GM19395 (cell line): ENCODE results near the gene ZNF205.
"Not testable (repeated sequence)": the region's sequence is repeated elsewhere in the genome, so short reads cannot be mapped to it uniquely, and the experiment has no call there.

ENCODE experiments used
- ATAC-seq: cut with Tn5 transposase; IDR thresholded peaks from one replicate; pipeline ENCODE4 v1.9.1; 2021; ENCODE audit warnings: mild to moderate bottlenecking, moderate library complexity; ENCODE audit not compliant: unreplicated experiment

The ZNF205 gene

DNA sequence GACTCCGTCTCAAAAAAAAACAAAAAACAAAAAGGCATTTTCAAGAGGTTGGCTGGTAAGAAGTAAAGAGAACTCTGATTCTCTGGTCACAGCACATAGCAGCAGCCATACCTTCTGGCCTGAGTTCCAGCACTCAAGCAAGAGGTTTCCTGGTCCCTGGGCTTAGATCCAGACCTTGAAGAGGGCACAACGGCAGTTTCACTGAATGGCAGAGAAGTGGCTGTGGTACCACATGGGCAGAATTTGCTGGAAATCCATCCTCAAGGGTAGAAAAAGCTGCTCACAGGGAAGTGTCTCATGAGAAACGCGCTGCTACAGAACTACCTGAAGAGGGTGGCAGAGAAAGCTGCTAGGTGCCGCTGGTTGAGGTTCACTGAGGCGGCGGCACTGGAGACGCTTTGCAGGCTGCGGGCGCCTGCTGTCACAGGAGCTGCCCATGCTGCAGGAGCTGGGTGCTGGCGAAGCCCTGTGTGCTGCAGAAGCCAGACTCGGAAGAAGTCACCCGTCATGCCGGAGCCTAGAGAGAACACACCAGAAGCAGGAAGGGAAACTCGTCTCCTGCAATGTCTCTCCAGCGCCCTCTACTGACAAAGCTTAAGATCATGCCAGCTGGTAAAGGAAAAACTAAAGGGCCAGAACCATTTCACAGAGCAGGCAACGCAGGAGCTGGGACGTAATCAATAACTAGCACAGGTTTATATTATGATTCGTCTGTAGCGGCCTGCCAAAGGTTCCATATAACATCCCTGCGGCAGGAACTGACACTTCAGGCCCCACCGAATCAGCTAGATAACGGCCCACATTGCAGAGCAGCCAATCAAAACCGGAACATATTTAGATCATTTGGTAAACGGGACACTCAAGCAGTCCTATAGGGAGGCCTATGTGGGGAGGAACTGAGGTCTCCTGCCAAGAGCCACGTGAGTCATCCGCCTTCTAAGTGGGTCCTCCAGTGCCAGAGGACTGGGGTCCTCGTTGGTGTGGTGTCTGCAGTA is 17.0 kb downstream of the ZNF205 start:
- peak; percentile 51 for ATAC-seq

DNA sequence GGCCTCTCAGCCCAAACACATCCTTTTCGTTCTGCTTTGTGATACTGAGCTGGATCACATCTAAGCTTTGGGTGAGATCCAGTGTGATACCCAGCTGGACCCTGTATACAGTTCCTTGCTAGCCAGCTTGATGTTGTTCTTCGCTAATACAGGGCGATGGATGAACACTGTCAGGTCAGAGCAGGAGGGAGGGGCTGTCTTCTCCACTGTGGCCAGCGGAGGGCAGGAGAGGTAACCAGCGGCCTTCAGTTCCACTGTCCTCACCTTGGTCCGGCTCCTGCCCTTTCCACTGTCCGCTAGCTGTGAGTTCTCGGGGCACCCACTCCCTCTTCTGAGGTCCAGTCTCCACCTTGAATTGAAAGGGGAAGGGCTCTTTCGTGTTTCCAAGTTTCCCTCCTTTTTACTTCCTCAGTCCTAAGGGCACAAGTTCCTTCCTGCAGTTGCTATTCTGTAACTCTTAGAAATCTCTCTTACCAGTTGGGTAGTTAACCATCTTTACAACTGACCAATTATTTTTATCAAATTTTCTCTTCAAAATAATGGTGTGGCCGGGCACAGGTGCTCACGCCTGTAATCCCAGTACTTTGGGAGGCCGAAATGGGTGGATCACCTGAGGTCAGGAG is 19.5 kb downstream of the ZNF205 start:
- ATAC-seq, result no peak

DNA sequence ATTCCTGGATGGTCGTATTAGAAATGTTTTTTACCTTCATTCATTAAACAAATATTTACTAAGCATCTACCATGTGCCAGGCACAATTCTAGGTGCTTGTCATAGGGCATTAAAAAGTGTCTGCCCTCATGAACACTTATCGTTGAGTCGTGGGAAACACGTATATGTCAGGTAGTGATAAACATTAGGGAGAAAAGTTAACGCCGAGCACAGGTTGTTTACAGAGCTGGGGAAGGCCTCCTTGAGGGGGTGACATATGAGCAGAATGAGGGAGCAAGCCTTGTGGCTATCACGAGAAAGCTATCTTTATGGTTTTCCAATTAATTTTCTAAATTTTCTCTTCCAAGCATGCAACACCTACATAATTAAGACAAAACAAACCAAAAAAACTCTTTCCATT is 21.5 kb downstream of the ZNF205 start:
- no peak for ATAC-seq

DNA sequence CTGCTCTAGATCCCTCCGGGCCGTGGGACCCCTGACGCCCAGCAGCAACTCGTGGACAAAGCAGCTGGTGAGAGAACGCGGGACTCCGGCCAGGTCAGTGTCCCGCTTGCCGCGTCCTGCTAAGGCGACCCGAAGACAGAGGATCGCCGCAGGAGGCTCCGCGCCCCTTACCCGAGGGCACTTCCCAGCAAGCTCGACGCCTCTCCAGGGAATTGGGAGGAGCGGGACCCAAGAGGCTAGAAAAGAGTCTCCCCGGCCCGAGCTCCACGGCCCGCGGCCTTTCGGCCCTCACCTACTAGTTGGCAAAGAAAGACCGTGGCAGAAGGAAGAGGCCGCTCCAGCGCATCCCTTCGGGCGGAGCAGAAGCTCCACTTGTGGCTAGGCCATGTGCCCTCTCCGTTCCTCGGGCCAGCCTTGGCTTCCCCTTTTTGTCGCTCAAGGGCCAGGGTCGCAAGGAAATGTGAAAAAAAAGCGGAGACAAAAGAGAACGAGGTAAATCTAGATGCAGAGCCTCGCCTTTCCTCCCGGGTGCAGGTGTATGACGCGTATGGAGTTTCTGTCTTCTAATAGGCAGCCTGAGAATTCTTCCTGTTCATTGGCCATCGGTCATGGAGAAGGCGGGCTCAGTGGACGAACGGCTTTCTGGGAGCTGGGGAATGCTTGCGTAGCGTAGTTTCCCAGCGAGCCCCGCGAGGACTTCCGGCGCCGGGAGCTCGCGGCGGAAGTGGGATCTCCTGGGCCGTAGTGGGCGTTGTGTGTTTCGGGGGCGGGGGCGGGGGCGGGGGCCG is 22.1 kb downstream of the ZNF205 start, which contains the start of gene ZNF213:
Gene ZNF213 (plus strand): TSS at position 692 of the 788 bp plus-strand sequence. CDS start 2,252 bp downstream, outside the sequence.
- ATAC-seq, result peak; percentile 91

DNA sequence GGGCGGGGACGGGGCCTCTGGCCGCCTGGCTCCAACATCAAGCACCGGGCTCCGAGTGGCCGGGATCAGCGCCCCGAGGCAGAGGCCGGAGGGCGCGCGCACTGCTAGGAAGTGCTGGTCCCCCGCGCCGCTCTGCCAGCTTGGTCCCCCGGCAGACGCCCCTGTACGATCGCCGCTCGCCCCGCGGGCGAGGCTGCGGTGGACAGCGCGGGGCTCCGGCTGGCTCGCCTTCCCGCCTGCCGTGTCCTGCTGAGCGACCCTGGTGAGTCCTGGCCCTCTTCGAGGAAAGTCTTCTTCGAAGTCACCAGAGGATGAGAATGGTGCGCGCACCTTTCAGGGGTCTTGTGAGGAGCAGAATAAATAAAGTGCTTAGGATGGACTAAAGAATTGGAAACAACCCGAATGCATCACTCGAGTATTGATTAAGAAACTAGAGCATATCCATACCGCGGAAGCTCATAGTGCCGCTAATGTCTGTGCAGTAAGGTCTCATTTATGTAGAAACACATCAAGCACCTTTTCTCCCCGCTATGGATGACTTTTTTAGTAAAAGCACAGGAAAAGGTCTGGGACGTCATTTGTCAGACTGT is 22.8 kb downstream of the ZNF205 start:
- peak; percentile 44 for ATAC-seq

DNA sequence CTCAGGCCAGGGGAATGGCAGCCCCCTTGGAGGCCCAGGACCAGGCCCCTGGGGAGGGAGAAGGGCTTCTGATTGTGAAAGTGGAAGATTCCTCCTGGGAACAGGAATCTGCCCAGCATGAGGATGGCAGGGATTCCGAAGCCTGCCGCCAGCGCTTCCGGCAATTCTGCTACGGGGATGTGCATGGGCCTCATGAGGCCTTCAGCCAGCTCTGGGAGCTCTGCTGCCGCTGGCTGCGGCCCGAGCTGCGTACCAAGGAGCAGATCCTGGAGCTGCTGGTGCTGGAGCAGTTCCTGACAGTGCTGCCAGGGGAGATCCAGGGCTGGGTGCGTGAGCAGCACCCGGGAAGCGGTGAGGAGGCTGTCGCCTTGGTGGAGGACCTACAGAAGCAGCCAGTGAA is 24.9 kb downstream of the ZNF205 start:
- ATAC-seq, result no peak

DNA sequence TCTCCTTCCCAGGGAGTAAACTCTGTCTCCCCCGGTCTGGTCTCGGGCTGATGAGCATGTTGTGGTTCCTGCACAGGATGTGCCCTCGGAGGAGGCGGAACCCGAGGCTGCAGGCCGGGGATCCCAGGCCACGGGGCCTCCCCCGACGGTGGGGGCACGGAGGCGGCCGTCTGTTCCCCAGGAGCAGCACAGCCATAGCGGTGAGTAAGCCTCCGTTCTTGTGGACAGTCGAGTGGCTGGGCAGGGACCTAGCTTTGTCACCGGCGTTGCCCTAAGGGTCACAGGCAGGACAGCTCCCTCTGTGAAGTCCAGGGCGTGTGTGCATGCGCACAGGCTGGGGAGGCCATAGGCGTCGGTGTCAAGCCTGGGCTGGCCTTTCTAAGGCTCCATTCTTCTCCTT is 26.0 kb downstream of the ZNF205 start:
- no peak for ATAC-seq

DNA sequence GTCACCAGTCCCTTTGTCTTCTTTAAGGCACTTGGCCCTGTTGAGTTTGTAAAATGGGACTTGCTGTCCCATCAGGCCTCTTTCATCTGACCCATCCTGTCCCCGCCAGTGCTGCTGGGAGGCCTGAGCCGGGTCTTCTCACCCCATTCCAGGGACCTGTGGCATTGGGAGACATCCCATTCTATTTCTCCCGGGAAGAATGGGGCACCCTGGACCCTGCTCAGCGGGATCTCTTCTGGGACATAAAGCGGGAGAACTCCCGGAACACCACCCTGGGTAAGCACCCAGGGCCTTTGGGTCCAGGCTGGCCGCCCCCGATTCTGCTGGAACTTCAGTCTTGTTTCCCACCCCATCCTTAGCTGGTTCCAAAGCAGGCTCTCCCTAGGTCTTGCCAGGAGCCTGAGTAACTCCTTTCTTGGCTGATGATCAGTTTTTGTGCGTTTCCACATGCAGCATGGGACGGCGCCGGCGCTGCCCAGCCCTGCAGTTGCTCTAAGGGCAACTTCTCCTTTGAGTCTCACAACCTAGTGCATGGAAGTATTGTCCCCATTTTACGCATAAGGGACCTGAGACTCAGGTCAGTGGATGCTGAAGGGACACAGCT is 26.5 kb downstream of the ZNF205 start:
- no peak for ATAC-seq

DNA sequence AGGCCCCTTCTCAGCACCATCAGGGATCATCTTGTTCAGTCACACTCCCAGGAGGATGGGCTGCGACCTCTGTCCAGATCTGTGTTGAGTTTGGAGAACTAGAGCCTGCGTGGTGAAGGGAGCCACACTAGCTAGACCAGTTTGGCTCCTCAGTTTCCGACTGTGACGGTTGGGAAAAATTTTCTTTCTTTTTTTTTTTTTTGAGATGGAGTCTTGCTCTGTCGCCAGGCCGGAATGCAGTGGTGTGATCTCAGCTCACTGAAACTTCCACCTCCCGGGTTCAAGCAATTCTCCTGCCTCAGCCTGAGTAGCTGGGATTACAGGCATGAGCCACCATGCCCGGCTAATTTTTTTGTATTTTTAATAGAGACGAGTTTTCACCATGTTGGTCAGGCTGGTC is 27.2 kb downstream of the ZNF205 start:
- not testable (repeated sequence) for ATAC-seq

DNA sequence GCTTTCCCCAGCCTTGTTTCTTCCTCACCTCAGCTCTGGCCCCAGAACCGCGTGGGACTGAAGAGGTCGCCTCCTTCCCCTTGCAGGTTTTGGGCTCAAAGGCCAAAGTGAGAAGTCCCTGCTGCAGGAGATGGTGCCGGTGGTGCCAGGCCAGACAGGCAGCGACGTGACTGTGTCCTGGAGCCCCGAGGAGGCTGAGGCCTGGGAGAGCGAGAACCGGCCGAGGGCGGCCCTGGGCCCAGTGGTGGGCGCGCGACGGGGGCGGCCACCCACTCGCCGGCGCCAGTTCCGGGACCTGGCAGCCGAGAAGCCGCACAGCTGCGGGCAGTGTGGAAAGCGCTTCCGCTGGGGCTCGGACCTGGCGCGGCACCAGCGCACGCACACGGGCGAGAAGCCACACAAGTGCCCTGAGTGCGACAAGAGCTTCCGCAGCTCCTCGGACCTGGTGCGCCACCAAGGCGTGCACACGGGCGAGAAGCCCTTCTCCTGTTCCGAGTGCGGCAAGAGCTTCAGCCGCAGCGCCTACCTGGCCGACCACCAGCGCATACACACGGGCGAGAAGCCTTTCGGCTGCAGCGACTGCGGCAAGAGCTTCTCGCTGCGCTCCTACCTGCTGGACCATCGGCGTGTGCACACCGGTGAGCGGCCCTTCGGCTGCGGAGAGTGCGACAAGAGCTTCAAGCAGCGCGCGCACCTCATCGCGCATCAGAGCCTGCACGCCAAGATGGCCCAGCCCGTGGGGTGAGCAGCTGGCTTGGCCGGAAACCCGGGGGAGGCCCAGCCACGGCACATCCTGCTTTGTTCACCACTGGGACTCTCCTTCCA is 28.4 kb downstream of the ZNF205 start:
- ATAC-seq, result no peak

DNA sequence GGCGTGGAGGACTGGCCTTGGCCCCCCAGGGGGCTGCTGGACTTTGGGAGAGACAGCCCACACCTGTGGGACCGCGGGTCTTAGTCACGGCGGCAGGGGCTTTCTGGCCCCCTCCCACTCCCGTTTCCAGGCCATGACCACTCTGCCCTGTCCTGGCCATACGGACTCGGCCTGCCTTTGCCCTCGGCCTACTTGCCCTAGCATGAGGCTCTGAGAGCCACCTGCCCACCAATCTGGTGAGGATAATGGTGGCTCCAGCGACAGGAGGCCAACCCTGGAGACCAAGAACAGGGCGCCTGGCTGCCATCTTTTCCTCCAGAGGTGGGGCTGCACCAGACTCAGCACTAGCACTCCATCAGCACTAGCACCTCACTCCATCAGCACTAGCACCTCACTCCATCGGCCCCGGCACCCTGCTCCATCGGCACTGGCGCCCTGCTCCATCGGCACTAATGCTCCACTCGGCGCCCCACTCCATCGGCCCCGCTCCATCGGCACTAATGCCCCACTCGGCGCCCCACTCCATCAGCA is 29.5 kb downstream of the ZNF205 start:
- ATAC-seq, result no peak

DNA sequence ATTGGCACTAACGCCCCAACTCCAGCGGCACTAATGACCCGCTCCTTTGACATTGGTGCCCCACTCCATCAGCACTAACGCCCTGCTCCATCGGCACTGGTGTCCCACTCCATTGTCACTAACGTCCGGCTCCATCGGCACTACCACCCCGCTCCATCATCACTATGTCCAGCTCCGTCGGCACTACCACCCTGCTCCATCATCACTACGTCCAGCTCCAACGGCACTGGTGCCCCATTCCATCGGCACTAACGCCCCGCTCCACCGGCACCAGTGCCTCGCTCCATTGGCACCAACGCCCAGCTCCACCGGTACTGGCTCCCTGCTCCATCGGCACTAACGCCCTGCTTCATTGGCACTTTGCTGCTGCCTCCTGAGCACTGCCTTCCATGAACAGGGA is 29.9 kb downstream of the ZNF205 start:
- ATAC-seq, result no peak

DNA sequence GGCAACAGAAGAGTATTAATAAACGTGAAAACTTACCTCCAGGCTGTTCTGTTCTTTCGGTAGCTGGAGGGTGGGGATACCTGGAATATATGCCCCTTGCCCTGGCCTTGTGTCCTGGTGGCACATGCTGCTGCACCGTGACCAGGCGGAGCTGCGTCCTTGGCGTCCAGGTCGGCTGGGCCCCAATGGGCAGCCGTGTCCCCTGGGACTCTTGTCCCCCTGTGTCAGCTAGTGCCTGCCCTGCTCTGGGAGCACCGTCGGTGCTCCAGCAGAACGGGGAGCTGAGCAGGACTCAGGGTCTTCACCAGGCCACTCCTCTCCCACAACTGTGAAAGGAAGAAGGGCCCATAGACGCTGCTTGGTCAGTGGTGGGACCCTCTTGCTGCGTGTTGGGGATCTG is 30.4 kb downstream of the ZNF205 start:
- ATAC-seq, result no peak

DNA sequence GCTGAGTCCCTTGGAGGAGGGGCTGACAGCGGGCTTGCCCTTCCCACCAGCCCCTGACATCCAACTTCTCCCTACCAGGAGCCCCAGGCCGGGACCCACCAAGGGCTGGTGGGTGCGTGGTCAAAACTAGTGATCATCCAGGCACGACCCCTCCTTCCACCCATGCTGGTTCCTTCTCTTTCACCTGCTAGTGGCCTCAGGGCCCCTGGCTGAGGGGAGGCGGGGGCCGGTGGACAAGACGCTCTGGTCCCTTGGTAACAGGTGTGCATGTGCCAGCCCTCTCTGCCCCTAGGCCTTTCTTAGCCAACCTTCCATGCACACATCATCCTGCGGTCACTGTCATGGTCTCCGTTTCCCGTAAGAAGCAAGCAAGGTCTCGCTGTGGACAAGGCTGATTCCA is 30.8 kb downstream of the ZNF205 start:
- no peak for ATAC-seq

DNA sequence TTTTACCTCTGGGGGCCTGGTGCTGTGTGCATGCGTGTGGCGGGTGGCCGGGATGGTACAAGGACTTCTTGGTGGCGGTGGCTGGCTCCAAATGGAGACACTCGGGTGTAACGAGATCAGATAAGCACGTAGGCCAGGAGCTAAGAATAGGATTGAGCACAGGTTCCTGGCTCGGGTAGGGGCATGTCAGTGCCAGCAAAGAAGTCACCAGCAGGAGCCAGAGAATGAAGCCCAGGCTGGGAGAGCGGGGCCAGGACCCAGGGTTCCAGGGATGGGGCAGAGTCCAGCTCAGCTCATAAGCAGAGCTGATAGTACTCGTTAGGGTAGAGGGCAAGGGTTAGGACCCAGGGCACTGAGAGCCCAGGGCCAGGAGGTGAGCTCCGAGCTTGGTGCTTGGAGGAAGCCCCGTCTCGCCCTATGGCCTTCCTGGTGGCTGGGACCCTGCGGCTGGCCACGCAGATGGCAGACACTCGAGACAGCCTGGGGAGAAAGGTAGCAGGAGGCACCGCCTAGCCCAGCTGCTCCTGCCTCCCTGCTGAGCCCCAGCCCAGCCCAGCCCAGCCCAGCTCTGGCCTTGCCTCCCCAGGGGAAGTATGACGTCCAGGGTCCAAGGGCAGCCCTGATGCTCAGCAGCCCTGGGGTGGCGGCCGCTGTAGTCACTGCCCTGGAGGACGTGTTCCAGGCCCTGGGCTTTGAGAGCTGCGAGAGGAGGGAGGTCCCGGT is 31.4 kb downstream of the ZNF205 start:
- ATAC-seq, result no peak

DNA sequence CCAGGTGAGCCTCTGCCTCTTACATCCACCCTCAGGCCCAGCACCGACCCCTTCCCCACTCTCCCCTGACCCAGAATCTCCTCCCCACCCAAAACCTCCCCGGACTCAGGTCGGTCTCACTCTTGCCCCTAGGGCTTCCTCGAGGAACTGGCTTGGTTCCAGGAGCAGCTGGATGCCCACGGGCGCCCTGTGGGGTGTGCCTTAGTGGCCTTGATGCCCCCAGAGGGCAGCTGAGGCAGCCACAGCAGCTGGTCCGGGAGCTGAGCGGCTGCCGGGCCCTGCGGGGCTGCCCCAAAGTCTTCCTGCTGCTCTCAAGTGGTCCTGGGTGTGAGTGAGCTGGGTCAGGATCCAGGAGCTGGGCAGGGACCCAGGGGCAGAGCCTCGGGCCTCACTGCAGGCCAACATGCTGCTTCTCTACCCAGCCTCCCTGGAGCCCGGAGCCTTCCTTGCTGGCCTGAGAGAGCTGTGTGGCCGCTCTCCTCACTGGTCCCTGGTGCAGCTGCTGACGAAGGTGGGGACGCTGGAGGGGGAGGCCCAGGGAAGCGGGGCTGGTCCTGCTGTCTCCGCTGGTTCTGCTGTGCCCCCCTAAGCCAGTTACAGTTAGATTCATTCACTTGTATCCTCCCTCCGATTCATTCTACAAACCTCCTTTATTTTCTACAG is 32.1 kb downstream of the ZNF205 start:
- ATAC-seq, result no peak

DNA sequence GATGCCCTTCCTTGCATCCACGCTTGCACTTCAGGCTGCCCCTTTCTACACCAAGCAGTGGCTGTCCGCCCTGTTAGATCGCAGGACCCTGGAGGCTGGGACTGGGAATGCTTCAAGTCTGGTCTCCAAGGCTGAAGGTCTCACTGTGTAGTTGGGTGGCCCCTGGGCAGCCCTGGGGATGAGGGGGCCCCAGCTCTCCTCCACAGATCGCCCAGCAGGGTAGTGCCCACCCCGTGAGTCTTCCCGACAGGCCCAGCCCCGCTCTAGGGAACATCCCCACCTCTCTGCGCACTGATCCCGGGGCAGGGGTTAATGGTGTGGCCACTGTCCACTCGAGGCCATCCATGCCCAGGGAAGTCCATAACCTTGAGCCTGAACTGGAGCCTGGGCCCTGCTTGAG is 32.8 kb downstream of the ZNF205 start:
- no peak for ATAC-seq

DNA sequence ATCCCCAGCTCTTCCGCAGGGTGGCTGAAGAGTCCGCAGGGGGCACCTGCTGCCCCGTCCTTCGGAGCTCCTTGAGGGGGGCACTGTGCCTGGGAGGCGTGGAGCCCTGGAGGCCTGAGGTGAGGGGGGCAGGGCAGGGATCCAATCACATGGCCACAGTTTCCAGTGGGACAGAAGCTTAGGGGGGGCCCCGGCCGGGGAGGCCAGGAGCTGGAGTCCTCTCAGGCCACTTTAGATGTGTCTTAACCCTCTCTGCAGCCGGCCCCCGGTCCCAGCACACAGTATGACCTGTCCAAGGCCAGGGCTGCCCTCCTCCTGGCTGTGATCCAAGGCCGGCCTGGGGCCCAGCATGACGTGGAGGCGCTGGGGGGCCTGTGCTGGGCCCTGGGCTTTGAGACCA is 33.3 kb downstream of the ZNF205 start:
- ATAC-seq, result no peak
